ENCODE results near the gene PNPLA3. TPM values are rescaled to one million over a fixed set of nuclear protein-coding genes. Genes with fewer than 3 reads are reported as not detected.

Gene PNPLA3, protein sequence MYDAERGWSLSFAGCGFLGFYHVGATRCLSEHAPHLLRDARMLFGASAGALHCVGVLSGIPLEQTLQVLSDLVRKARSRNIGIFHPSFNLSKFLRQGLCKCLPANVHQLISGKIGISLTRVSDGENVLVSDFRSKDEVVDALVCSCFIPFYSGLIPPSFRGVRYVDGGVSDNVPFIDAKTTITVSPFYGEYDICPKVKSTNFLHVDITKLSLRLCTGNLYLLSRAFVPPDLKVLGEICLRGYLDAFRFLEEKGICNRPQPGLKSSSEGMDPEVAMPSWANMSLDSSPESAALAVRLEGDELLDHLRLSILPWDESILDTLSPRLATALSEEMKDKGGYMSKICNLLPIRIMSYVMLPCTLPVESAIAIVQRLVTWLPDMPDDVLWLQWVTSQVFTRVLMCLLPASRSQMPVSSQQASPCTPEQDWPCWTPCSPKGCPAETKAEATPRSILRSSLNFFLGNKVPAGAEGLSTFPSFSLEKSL
- polyA plus RNA-seq (2013): 6.9 and 7.6 TPM in 2 replicates

DNA sequence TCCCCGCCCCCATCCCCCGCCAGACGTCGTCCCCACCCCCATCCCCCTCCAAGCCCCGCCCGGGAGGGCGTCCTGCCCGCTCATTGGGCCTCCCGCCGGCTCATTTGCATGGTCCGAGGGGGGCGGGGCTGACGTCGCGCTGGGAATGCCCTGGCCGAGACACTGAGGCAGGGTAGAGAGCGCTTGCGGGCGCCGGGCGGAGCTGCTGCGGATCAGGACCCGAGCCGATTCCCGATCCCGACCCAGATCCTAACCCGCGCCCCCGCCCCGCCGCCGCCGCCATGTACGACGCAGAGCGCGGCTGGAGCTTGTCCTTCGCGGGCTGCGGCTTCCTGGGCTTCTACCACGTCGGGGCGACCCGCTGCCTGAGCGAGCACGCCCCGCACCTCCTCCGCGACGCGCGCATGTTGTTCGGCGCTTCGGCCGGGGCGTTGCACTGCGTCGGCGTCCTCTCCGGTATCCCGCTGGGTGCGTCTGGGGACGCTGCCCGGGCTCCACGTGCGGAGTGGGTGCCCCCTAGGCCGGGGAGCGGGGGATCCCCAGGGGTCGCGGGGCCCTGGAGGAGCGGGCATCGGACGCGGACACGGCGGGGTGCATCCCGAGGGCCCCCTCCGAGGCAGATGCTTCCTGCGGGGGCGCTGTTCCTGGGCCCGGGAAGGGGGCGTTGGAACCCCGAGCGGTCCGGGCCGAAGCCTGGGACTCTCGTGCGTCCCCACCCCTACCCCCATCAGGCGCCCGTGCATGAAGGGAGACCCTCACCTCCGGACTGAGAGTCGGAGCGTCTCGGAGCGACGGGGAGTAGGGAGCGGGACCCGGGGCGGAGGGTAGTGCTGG lies at the start of gene PNPLA3:
PNPLA3 (plus strand) TSS at position 175 of the 834 bp plus-strand sequence; CDS start at position 282, 107 bp downstream.
- peak within 1 kb of the TSS; percentile 76 for H3K18ac ChIP-seq (ENCODE audit: low read length)
- peak; percentile 67 to 79 for DNase-seq
- WGBS (ENCODE audit: extremely low coverage, insufficient coverage, insufficient read length): no CpG with 5 or more reads among the region's 100 CpGs

DNA sequence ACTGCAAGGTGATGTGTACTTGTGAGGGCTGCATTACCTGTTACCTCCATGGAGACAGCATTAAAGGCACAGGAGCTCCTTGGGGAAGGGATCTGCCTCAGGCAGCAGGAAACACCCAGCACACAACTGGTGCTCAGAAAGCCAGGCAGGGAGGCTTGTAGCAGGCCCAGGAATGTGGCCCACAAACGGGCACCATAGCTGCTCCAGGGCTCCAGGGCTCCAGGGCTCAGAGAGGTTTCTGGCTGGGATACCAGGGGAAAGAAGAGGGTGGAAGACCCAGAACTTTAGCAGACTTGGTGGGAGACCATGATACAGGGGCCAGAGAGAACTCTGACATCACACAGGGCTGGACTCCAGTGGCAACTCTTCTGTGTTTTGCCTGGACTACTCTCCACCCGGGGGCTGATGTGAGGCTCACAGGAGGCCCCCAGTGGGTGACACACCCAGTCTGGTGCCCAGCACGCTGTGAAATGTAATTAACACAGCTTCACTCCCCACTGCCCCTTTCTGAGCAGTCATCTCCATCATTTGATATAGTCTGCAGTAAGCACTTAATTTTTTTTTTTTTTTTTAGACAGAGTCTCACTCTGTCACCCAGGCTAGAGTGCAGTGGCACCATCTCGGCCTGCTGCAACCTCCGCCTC lies 46.6 kb upstream of the PNPLA3 start:
- H4K8ac ChIP-seq (ENCODE audit: low read depth, low read length): no peak overlapping the region
- H3K79me1 ChIP-seq (ENCODE audit: low read length): no peaks in the 10 kb centered on the region
- WGBS (ENCODE audit: extremely low coverage, insufficient coverage, insufficient read length): no CpG with 5 or more reads among the region's 5 CpGs
- peaks cover 2% of the 10 kb centered on the region for H3K9me3 ChIP-seq (ENCODE audit: insufficient read depth, low read depth, low read length)
- H3K14ac ChIP-seq (ENCODE audit: low read length): no peak overlapping the region
- H3K4me3 ChIP-seq (ENCODE audit: low read depth, low read length): no peak overlapping the region
- no peak overlapping the region for H2AK5ac ChIP-seq (ENCODE audit: low read length)
- H3K23ac ChIP-seq (ENCODE audit: low read length): no peak overlapping the region
- H3K27me3 ChIP-seq (ENCODE audit: insufficient read depth, low read length): no peaks in the 10 kb centered on the region
- H3K27ac ChIP-seq (ENCODE audit: low read depth, low read length): no peak overlapping the region
- H2BK120ac ChIP-seq (ENCODE audit: insufficient read depth, low read length, poor library complexity): no peak overlapping the region
- H2BK5ac ChIP-seq (ENCODE audit: low read depth, low read length, poor library complexity): no peak overlapping the region
- H2AFZ ChIP-seq (ENCODE audit: insufficient read depth, low read length, poor library complexity): no peak overlapping the region
- no peak overlapping the region for H3K9ac ChIP-seq (ENCODE audit: low read length)
- H3K4ac ChIP-seq (ENCODE audit: low read depth, low read length): no peak overlapping the region
- no peak overlapping the region for H3K4me2 ChIP-seq (ENCODE audit: low read length)
- DNase-seq: no peak
- H4K91ac ChIP-seq (ENCODE audit: low read depth, low read length): no peak overlapping the region
- H2BK12ac ChIP-seq (ENCODE audit: low read length): no peak overlapping the region
- no peak overlapping the region for H4K12ac ChIP-seq (ENCODE audit: low read depth, low read length)
- no peaks in the 10 kb centered on the region for H3K79me2 ChIP-seq (ENCODE audit: control insufficient read depth, insufficient read depth, low read length, poor library complexity)
- no peaks in the 10 kb centered on the region for H3K36me3 ChIP-seq (ENCODE audit: control insufficient read depth in 1 of 2, insufficient read depth in 2 of 2, low read length in 2 of 2)
- H3K18ac ChIP-seq (ENCODE audit: low read length): no peak overlapping the region
- no peaks in the 10 kb centered on the region for H3K4me1 ChIP-seq (ENCODE audit: control insufficient read depth in 1 of 2, insufficient read depth in 2 of 2, low read length in 2 of 2)

More for the DNA sequence above, at the start of gene PNPLA3:
- Histone ChIP-seq H2AK5ac (ENCODE audit: low read length) (no peak within 1 kb of the TSS), H3K9me3 (ENCODE audit: insufficient read depth, low read depth, low read length) (no peaks in the 10 kb centered on the region), H2AFZ (ENCODE audit: insufficient read depth, low read length, poor library complexity) (peak within 1 kb of the TSS; percentile 87), H3K4me1 (ENCODE audit: control insufficient read depth in 1 of 2, insufficient read depth in 2 of 2, low read length in 2 of 2) (peaks cover 16 to 33% of the 10 kb centered on the region in 2 experiments), H4K91ac (ENCODE audit: low read depth, low read length) (peak within 1 kb of the TSS; percentile 78), H3K23ac (ENCODE audit: low read length) (no peak within 1 kb of the TSS), H3K4ac (ENCODE audit: low read depth, low read length) (peak within 1 kb of the TSS; percentile 13), H3K79me1 (ENCODE audit: low read length) (peaks cover 13% of the 10 kb centered on the region), H2BK120ac (ENCODE audit: insufficient read depth, low read length, poor library complexity) (peak within 1 kb of the TSS; percentile 81), H3K36me3 (ENCODE audit: control insufficient read depth in 1 of 2, insufficient read depth in 2 of 2, low read length in 2 of 2) (peaks cover 6 to 12% of the 10 kb centered on the region in 2 experiments), H3K14ac (ENCODE audit: low read length) (peak within 1 kb of the TSS; percentile 82), H3K27me3 (ENCODE audit: insufficient read depth, low read length) (peaks cover 4% of the 10 kb centered on the region), H3K4me2 (ENCODE audit: low read length) (peak within 1 kb of the TSS; percentile 91), H3K79me2 (ENCODE audit: control insufficient read depth, insufficient read depth, low read length, poor library complexity) (peaks cover 7% of the 10 kb centered on the region), H4K8ac (ENCODE audit: low read depth, low read length) (peak within 1 kb of the TSS; percentile 83), H3K27ac (ENCODE audit: low read depth, low read length) (peak within 1 kb of the TSS; percentile 26), H4K12ac (ENCODE audit: low read depth, low read length) (peak within 1 kb of the TSS; percentile 55), H3K9ac (ENCODE audit: low read length) (peak within 1 kb of the TSS; percentile 74), H3K4me3 (ENCODE audit: low read depth, low read length) (peak within 1 kb of the TSS; percentile 83), H2BK5ac (ENCODE audit: low read depth, low read length, poor library complexity) (peak within 1 kb of the TSS; percentile 62), H2BK12ac (ENCODE audit: low read length) (peak within 1 kb of the TSS; percentile 56)

DNA sequence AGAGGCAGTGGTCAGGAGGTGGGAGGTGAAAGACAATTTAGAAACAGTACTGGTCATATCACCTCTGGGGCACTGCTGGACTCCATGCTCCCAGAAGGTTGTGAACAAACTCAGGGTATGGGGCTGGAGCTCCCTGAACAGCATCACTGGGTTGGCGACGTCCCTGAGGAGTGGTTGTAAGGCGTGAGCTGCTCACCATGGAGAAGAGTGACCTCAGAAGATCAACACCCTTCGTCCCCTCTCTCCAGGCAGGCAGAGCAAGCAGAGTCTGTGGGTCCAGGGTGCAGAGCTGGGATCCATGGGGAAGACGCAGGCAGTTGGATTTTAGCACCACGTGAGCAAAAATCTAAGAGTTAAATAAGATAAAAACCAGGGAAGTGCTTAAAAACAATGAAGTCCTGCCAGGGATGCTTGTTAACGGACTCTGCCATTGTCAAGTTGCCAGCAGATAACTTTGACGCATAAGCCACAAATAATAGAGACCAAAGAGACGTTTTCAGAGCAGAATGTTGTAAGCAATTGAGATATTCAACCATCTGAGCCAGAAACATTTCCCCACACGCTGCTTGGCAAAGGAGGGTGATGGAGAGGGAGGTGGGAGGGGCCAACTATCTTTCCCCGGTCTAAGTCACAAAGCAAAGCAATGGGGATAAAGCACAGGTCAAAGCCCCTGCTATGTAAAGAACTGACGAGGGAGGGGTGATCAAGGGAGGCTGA lies 45.4 kb upstream of the PNPLA3 start:
- H3K23ac ChIP-seq (ENCODE audit: low read length): no peak overlapping the region
- no peak overlapping the region for H3K18ac ChIP-seq (ENCODE audit: low read length)
- no peak overlapping the region for H3K4me2 ChIP-seq (ENCODE audit: low read length)
- WGBS (ENCODE audit: extremely low coverage, insufficient coverage, insufficient read length): no CpG with 5 or more reads among the region's 12 CpGs
- H3K9ac ChIP-seq (ENCODE audit: low read length): no peak overlapping the region
- H2AK5ac ChIP-seq (ENCODE audit: low read length): no peak overlapping the region
- H4K8ac ChIP-seq (ENCODE audit: low read depth, low read length): no peak overlapping the region
- no peak overlapping the region for H3K27ac ChIP-seq (ENCODE audit: low read depth, low read length)
- no peaks in the 10 kb centered on the region for H3K36me3 ChIP-seq (ENCODE audit: control insufficient read depth in 1 of 2, insufficient read depth in 2 of 2, low read length in 2 of 2)
- H3K9me3 ChIP-seq (ENCODE audit: insufficient read depth, low read depth, low read length): peaks cover 2% of the 10 kb centered on the region
- H4K12ac ChIP-seq (ENCODE audit: low read depth, low read length): no peak overlapping the region
- no peak overlapping the region for H4K91ac ChIP-seq (ENCODE audit: low read depth, low read length)
- no peaks in the 10 kb centered on the region for H3K4me1 ChIP-seq (ENCODE audit: control insufficient read depth in 1 of 2, insufficient read depth in 2 of 2, low read length in 2 of 2)
- H2BK120ac ChIP-seq (ENCODE audit: insufficient read depth, low read length, poor library complexity): no peak overlapping the region
- H2BK12ac ChIP-seq (ENCODE audit: low read length): no peak overlapping the region
- no peaks in the 10 kb centered on the region for H3K79me2 ChIP-seq (ENCODE audit: control insufficient read depth, insufficient read depth, low read length, poor library complexity)
- H2BK5ac ChIP-seq (ENCODE audit: low read depth, low read length, poor library complexity): no peak overlapping the region
- no peak for DNase-seq
- H3K79me1 ChIP-seq (ENCODE audit: low read length): no peaks in the 10 kb centered on the region
- H3K4ac ChIP-seq (ENCODE audit: low read depth, low read length): no peak overlapping the region
- no peak overlapping the region for H3K4me3 ChIP-seq (ENCODE audit: low read depth, low read length)
- H3K27me3 ChIP-seq (ENCODE audit: insufficient read depth, low read length): no peaks in the 10 kb centered on the region
- no peak overlapping the region for H2AFZ ChIP-seq (ENCODE audit: insufficient read depth, low read length, poor library complexity)
- H3K14ac ChIP-seq (ENCODE audit: low read length): no peak overlapping the region
